Osteocyte (in vitro differentiated cells): ENCODE measurements around the gene DNAJB12. TPM values are rescaled to one million over a fixed set of nuclear protein-coding genes. Genes with fewer than 3 reads are reported as not detected.
A peak's percentile ranks its signal among the peaks of the same experiment; 100 is the strongest.

ENCODE experiments used
- DNase-seq: peaks from one replicate; pipeline ENCODE4 v3.0.0; 2021; ENCODE audit warnings: mixed read lengths; ENCODE audit not compliant: unreplicated experiment; ENCODE audit errors: extremely low spot score
- H3K27ac Mint-ChIP-seq: one replicate; pipeline ENCODE4 v1.8.0; 2021; ENCODE audit warnings: mild to moderate bottlenecking, mixed read lengths; ENCODE audit not compliant: unreplicated experiment
- H3K27me3 Mint-ChIP-seq: one replicate; pipeline ENCODE4 v1.8.0; 2021; ENCODE audit warnings: mixed read lengths; ENCODE audit not compliant: unreplicated experiment
- H3K36me3 Mint-ChIP-seq: one replicate; pipeline ENCODE4 v1.8.0; 2021; ENCODE audit warnings: mixed read lengths; ENCODE audit not compliant: unreplicated experiment
- H3K4me1 Mint-ChIP-seq: one replicate; pipeline ENCODE4 v1.8.0; 2021; ENCODE audit warnings: mixed read lengths; ENCODE audit not compliant: unreplicated experiment
- H3K4me3 Mint-ChIP-seq: one replicate; pipeline ENCODE4 v1.8.0; 2021; ENCODE audit warnings: mild to moderate bottlenecking, moderate library complexity, mixed read lengths; ENCODE audit not compliant: unreplicated experiment
- H3K9me3 Mint-ChIP-seq: one replicate; pipeline ENCODE4 v1.8.0; 2021; ENCODE audit warnings: mixed read lengths; ENCODE audit not compliant: unreplicated experiment
- total RNA-seq: library from RNA; stranded (reverse); gene quantifications from 2 replicates; pipeline ENCODE4 v1.2.1, GENCODE V29; 2021
- TF ChIP-seq, protein P1 (sequence below): fragments of 200-600 bp; sonication (generic); IDR thresholded peaks from 2 replicates; pipeline ENCODE4 v1.5.0; 2021; ENCODE audit warnings: antibody characterized with exemption, mild to moderate bottlenecking, moderate library complexity

DNAJB12 gene
- total RNA-seq, 1 donor from 2014 or later: 43.0 TPM

DNA sequence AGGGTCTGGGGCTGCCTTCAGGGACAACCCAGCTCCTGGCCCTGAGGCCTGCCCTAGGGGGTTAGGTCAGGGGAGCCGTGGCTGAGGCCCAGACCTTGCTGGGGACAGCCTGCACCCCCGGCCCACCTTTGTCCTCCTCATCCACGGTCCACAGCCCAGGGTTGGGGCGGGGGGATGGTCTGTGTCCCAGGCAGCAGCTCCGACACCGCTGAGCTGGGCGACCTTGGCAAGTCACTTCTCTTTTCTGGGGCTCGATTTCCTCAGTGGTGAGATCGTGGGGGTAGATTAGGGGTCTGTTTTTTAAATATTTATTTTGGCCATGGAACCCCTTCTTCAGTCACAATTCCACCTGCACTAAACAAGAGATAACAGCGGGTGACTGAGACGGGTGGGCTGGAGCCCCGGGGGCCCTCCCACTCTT lies 30.9 kb downstream of the DNAJB12 start:
- TF ChIP-seq, protein P1, sequence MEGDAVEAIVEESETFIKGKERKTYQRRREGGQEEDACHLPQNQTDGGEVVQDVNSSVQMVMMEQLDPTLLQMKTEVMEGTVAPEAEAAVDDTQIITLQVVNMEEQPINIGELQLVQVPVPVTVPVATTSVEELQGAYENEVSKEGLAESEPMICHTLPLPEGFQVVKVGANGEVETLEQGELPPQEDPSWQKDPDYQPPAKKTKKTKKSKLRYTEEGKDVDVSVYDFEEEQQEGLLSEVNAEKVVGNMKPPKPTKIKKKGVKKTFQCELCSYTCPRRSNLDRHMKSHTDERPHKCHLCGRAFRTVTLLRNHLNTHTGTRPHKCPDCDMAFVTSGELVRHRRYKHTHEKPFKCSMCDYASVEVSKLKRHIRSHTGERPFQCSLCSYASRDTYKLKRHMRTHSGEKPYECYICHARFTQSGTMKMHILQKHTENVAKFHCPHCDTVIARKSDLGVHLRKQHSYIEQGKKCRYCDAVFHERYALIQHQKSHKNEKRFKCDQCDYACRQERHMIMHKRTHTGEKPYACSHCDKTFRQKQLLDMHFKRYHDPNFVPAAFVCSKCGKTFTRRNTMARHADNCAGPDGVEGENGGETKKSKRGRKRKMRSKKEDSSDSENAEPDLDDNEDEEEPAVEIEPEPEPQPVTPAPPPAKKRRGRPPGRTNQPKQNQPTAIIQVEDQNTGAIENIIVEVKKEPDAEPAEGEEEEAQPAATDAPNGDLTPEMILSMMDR: no peak
- DNase-seq: no peak
- Mint-ChIP-seq H3K4me1 (peaks cover 70% of the 10 kb centered on the region), H3K36me3 (no peaks in the 10 kb centered on the region), H3K27ac (peak overlapping the region; percentile 100), H3K27me3 (no peaks in the 10 kb centered on the region), H3K4me3 (no peak overlapping the region), H3K9me3 (no peaks in the 10 kb centered on the region)

DNA sequence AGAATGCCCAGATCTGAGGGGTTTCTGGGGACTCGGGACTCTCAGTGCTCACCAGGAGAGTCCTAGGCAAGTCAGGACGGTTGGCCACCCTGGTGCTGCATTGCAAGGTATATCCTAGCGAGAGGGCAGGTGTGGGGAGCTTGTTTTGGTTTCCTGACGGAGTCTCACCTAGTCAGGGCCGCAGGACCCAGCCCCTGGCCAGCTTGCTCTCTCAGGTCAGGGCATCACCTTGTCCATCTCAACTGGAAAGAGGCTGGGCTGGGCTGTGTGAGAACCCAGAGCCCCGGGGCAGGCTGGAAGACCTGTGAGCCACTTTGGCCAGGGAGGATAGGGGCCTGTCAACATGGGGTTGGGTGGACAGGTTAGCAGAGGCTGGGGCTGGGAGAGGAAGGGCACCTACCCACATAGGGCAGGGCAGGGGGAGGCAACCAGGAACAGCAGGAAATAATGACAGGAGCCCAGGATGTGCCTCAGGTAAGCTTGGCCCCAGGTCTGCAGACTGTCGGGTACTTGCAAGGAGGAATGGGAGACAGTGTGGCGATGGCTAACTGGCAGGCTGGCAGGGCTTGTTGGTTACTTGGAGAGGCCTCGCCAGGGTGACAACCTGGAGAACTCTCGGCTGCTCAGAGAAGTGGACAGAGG lies 31.5 kb downstream of the DNAJB12 start:
- TF ChIP-seq, protein P1: no peak
- Mint-ChIP-seq H3K4me1 (peaks cover 69% of the 10 kb centered on the region), H3K36me3 (no peaks in the 10 kb centered on the region), H3K4me3 (no peak overlapping the region), H3K27me3 (no peaks in the 10 kb centered on the region), H3K27ac (peak overlapping the region; percentile 100), H3K9me3 (no peaks in the 10 kb centered on the region)
- DNase-seq: no peak

DNA sequence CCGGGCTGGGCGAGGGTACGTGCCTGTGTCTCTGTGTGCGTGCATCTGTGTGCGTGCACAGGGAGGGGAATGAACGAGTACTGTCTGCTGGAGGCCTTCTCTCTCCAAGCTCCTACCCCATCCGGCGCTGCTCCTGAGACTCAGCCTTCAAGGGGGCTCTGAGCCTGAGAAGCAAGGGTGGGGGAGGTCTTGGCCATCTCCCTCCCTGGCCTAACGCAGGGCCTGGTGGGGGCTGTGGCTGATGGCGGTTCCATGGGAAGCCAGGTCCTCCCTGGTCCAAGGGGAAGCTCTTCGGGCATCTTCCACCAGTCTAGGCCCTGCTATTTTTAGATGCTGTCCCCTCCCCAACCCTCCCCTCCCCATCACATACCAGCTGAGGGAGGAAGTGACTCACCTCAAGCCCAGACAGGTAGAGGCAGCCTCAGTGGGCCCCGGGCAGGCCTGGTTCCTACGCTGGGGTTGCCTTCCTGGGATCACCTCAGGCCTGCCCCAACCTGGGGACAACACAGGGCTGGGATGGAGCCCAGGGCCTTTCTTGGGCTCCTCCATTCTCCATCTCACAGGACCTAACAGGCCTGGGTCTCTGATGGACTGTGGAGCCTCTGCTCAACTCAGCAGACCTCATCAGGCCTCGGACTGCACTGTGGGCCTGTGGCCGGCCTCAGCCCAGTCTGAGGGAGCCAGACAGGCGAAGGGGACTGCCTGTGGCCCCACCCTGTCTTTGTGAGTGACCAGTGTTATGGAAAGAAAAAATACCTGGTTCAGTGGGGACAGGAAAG lies 32.2 kb downstream of the DNAJB12 start:
- Mint-ChIP-seq H3K36me3 (no peaks in the 10 kb centered on the region), H3K4me3 (no peak overlapping the region), H3K27me3 (no peaks in the 10 kb centered on the region), H3K27ac (peak overlapping the region; percentile 100), H3K9me3 (no peaks in the 10 kb centered on the region), H3K4me1 (peaks cover 63% of the 10 kb centered on the region)
- TF ChIP-seq, protein P1: no peak
- DNase-seq: no peak

DNA sequence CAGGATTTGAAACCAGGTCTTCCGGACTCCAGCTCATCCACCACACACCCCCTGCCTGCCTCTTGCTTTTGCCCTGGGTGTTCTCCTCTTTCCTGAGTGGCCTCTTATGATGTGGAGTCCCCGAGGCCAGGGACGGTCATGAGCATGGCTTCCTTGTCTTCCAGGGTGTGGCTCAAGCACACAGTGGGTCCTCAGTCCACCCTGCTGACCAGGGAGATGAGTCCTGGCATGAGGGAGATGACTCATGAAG lies 32.8 kb downstream of the DNAJB12 start:
- Mint-ChIP-seq H3K9me3 (no peaks in the 10 kb centered on the region), H3K27ac (peak overlapping the region; percentile 100), H3K36me3 (no peaks in the 10 kb centered on the region), H3K27me3 (no peaks in the 10 kb centered on the region), H3K4me3 (no peak overlapping the region), H3K4me1 (peaks cover 68% of the 10 kb centered on the region)
- DNase-seq: no peak
- TF ChIP-seq, protein P1: no peak

DNA sequence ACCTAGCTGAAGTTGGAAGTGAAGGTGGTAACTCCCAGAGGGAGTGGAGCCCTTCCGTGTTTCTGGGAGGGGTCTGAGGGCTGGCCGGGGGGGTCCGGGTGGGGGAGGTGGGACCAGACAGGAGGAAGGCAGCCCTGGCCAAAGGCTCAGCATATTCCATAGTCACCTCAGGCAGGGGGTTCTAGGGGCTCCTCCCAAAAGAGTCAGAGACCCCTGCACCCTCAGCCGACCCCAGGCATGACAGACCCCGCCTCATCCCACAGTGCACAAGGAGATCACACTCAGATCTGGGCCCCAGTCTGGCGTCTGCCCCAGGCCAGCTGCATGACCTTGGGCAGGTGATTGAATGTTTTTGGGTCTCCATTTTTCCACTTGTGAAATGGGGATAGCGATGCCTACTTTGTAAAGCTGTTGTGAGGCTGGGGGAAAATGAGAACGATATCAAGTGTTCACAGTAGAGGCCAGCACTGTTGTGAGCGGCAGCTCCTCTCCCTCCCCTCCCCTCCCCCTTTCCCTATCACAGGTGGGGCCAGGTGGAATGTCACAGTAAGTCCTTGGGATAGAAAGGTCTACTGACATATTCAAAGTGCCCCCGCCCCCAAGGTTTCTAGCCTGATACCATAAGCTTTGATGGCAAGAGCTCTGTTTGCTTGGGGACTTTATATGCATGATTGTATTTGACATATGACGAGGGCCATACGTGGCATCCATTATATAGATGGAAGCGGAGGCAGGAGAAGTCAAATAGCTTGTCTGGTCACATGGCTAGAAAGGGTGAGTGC lies 33.3 kb downstream of the DNAJB12 start:
- no peaks in the 10 kb centered on the region for H3K27me3 Mint-ChIP-seq
- H3K4me3 Mint-ChIP-seq: no peak overlapping the region
- H3K9me3 Mint-ChIP-seq: no peaks in the 10 kb centered on the region
- H3K27ac Mint-ChIP-seq: peak overlapping the region; percentile 100
- H3K4me1 Mint-ChIP-seq: peaks cover 64% of the 10 kb centered on the region
- TF ChIP-seq, protein P1: no peak
- H3K36me3 Mint-ChIP-seq: no peaks in the 10 kb centered on the region
- no peak for DNase-seq
